ENCODE data around the gene RAPGEF4.

Gene RAPGEF4

DNA sequence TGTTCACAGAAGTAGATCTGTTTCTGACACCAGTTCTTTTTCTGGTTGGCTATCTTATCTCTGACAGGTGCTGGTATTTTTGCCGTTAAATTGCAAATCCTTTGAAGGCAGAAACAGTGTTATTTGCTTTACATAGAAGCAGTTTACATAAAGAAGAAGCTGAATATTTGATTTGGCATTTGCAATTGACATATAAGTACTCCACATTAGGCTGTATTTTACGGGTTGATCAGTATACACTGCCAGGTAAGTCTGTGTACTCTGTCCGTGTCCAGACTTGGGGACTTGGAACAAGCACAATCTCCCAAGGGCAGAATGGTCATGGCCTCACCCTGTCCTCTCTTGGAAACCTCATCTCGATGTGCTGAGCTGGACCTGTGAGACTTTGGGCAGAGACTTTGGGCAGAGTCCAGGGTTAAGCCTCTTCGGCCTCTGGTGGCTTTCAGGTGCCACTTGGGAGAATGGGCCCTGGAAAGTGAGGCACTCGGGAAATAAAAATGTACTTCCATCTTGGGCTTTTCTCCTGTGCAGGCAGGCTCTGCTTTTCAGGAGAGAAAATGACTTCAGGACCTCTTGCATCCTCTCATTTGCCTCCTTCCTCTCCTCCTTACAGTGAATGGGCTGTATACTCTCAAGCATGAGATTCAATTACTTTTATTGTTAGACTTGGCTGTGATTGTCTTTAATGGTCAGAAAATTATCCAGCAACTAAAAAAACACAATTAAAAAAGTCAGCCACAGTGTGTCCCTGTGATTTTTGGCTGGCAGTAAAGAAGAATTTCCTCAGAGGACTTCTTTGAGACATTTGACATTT is 108.5 kb downstream of the RAPGEF4 start:
- in situ Hi-C loops (cut with HindIII; ENCODE audit: low pct_ligation_motif_present, low pct_unique_long_range_greater_than_20kb, low sequenced_read_pairs) = no loop called here
- DNase-seq = no peak

DNA sequence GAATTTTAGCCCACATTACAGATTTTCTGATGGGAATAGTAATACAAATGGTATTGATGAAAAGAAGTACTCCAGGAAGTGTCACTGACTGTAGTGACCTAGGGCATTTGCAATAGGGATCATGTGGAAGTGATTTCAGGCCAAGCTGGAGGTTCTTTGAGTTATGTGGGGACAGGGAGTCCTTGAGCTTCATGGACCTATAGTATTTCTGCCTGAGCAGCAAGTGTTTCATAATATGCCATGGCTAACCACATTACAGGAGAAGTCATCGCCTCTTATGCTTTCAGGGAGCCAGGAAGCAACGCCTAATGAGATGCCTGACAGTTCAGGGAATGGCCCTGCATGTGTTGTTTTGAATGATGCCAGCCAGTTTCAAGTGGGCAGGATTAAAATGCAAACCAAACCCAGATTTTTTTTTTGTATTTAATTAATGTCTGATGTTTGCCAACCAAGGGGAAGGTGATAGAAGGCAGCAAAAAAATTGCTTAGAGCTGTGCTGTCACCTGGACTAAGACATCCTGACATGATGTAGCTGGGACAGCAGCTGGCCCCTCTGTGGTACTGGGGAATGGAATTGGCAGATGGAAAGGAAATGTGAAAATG is 109.5 kb downstream of the RAPGEF4 start:
- in situ Hi-C loops (cut with HindIII; ENCODE audit: low pct_ligation_motif_present, low pct_unique_long_range_greater_than_20kb, low sequenced_read_pairs) = no loop called here
- no peak for DNase-seq

DNA sequence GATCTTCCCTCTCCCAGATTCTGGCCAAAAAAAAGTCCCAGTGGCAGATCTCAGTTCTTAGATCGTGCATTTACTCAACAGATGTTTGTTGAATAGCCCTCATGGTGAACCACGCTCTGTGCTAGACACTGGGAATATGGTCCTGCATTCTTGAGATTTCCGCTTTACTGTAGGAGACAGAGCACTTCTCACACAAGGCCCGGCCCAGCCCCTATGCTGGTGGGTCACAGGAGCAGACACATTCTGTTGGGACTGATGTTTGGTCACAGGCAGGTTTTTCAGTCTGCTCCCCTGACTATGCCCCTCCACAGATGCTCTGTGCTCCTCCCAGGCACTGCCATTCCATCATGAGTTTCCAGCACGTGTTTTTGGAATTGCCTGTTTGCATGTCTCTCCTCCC is 110.9 kb downstream of the RAPGEF4 start:
- in situ Hi-C loops (cut with HindIII; ENCODE audit: low pct_ligation_motif_present, low pct_unique_long_range_greater_than_20kb, low sequenced_read_pairs) = no loop called here
- no peak for DNase-seq

DNA sequence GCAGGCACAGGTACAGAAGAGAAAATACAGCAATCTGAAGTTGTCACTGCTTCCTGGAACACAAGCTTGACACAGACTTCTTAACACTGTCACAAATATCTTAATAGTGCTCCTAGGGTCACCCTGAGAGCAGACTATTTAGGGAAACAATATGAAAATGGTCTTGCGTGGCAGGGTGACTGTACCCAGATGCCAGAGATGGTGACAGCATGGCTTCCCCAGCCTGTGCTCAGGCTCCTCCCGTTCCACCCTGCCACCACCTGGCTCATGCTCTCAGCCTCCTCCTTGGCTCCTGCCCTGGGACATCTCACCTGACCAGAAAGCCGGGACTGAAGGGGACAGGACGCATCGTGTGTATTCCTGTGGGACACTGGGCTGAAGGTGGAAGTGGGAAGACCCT is 111.5 kb downstream of the RAPGEF4 start:
- in situ Hi-C loops (cut with HindIII; ENCODE audit: low pct_ligation_motif_present, low pct_unique_long_range_greater_than_20kb, low sequenced_read_pairs) = no loop called here
- DNase-seq = no peak

DNA sequence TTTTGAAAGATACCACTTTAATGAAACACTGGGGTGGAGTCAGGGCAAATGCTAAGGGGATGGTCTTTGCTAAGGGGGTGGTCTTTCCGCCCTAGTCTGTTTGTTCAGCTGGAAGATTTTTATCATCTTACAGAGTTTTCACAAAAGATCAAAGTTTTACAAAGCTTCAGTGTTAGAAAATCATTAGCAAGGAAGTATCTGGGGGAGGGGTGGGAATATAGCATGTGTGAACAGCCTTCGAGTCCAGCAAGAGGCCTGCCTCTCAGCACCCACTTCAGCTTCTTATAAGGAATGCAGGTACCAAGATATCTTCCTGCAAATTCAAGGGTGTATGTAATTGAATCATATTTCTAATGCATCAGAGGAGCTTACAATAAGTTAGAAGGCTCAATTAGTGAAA is 112.9 kb downstream of the RAPGEF4 start:
- in situ Hi-C loops (cut with HindIII; ENCODE audit: low pct_ligation_motif_present, low pct_unique_long_range_greater_than_20kb, low sequenced_read_pairs) = no loop called here
- DNase-seq = no peak

DNA sequence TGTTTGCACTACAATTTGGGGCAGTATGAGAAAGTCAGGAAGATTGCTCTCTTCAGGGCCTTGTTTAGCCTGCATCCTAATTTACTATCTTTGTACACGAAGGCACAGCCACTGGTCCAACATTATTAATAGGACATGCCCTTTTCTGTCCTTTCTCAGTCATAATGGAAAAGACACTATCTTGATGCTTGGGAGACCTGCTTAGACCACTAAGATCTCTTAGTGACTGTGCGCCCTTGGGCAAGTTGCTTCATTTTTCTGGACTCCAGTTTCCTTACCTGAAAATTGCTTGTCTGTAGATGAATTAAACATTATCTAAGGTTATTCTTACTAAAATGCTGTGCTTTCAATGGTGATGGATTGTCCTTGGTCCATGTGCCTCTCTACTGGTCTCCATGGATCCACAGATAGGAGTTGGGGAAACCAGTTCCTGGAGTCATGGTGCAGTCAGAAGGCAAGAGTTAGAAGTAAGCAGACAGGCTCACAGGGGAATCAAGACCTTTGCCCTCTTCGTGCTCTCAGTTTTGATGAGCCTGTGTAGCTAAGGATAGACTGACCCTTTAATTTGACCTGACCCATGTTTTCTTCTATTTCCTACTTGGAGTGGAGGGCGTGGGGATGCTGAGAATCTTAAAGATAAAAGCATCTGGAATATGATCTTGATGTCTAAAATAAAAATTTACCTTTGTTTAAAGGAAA is 114.0 kb downstream of the RAPGEF4 start:
- in situ Hi-C loops (cut with HindIII; ENCODE audit: low pct_ligation_motif_present, low pct_unique_long_range_greater_than_20kb, low sequenced_read_pairs) = no loop called here
- no peak for DNase-seq

DNA sequence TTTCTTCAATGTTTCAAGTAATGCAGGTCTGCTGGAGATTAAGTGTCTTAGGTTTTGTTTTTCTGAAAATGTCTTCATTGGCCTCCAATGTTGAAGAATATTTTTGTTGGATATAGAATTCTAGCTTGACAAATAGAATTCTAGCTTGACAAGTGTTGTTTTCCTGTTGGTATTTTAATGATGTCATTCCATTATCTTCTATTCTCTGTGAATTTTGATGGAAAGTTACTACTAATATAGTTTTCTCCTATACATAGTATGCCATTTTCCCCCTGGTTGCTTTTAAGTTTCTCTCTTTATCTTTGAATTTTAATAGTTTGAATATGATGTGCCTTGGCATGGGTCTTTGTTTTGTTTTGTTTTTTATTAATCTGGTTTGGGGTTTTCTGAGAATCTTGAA is 119.9 kb downstream of the RAPGEF4 start:
- no peak for DNase-seq
- in situ Hi-C loops (cut with HindIII; ENCODE audit: low pct_ligation_motif_present, low pct_unique_long_range_greater_than_20kb, low sequenced_read_pairs) = no loop called here

DNA sequence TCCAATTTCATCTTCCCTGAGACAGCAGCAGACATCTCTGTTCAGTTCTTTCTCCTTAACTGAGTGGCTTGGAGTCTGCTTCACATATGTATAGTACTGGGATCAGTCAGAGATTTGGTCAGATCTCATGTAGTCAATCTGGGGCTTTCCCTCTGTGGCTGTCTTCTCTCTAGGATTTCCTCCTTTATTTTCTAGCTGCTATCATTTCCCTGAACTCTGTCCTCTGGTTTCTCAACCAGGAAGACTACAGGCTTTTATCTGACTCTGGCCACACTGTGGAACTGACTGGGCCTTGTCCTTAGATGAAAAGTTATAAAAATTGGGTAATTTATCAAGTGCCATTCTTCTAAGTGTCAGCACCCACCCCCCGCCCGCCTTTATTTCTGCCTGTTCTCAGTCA is 121.0 kb downstream of the RAPGEF4 start:
- in situ Hi-C loops (cut with HindIII; ENCODE audit: low pct_ligation_motif_present, low pct_unique_long_range_greater_than_20kb, low sequenced_read_pairs) = no loop called here

DNA sequence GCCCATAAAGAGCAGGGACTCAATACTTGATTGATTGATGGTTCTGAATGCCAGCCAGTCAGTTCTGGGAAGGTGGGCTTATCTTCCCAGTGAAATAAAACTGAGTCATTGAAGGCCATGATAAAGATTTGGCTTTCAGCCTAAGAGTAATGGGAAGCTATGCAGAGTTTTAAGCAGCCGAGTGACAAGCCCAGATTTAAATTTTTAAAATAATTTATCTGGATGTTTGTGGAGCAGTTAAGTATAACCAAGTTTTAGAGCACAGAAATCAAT is 122.8 kb downstream of the RAPGEF4 start:
- in situ Hi-C loops (cut with HindIII; ENCODE audit: low pct_ligation_motif_present, low pct_unique_long_range_greater_than_20kb, low sequenced_read_pairs) = no loop called here

More for the DNA sequence above, 121.0 kb downstream of the RAPGEF4 start:
- no peak for DNase-seq

DNA sequence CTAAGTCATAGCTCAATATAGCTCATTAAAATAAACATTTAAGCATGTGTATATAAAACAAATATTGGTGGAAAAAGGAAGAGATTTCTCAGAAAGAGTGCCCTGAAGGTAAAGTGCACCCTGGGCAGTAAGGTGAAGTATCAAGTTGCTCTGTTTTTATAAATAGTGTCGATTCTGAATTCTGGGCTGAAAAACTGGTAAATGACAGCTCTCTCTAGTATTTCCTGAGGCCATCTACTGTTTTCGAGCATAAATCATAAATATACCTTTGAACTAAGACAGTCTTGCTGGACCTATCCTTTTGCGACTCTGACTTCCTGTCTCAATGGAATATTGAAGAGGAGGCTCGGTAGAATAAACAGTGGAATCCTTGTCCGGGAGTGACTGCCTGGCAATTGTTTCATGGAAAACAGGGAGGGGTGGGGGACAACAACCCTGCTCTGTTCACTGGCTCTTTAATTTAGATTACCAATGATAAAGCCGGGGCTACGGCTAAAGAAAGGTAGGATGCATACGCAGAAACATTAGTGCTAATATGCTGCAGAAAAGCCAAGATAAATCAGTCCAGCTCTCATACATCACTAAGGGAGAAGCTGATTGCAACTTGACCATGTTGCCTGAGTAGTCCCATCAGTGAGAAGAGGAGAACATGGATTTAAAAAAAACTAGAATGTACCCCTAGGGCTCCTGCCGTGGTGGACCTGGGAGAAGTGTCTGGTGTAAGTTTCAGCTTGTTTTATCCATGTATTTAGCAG is 124.1 kb downstream of the RAPGEF4 start:
- in situ Hi-C loops (cut with HindIII; ENCODE audit: low pct_ligation_motif_present, low pct_unique_long_range_greater_than_20kb, low sequenced_read_pairs) = no loop called here
- no peak for DNase-seq

More for the DNA sequence above, 122.8 kb downstream of the RAPGEF4 start:
- DNase-seq = no peak

DNA sequence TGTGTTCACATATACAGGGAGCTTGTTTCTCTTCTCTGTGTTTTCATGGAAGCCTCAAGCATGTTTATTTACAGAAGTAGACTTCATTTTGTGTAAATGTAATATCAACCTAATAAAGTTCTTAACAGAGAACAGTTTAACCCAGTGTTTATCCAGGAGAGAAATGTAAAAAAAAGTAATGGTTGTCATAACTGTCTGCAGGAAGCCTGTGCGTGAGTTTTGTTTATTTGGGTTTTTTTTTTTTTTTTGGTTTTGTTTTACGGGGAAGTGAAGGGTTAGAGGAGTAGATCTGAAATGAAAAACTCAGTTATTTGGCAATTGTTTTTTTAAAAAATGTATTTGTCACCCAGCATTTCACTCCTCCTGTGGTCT is 124.7 kb downstream of the RAPGEF4 start:
- no peak for DNase-seq
- in situ Hi-C loops (cut with HindIII; ENCODE audit: low pct_ligation_motif_present, low pct_unique_long_range_greater_than_20kb, low sequenced_read_pairs) = no loop called here

DNA sequence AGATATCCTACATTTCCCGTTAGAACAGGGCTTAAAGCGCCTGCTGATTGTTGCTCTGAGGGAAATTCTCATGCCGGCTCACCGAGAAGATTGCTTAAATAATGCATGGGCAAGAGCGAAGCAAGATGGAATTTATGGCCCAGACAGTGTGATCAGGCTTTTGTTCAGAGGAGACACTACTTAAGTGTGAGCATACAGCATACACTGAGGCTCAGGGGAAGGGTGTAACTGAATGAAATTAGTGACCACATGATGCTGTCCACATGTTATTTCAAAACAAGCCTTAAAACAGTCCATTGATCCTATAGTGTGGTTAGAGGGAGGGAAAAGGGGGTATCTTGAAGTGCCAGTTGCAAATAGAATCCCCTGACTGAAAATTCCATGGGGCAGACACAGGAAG is 125.5 kb downstream of the RAPGEF4 start:
- in situ Hi-C loops (cut with HindIII; ENCODE audit: low pct_ligation_motif_present, low pct_unique_long_range_greater_than_20kb, low sequenced_read_pairs) = no loop called here
- DNase-seq = no peak

DNA sequence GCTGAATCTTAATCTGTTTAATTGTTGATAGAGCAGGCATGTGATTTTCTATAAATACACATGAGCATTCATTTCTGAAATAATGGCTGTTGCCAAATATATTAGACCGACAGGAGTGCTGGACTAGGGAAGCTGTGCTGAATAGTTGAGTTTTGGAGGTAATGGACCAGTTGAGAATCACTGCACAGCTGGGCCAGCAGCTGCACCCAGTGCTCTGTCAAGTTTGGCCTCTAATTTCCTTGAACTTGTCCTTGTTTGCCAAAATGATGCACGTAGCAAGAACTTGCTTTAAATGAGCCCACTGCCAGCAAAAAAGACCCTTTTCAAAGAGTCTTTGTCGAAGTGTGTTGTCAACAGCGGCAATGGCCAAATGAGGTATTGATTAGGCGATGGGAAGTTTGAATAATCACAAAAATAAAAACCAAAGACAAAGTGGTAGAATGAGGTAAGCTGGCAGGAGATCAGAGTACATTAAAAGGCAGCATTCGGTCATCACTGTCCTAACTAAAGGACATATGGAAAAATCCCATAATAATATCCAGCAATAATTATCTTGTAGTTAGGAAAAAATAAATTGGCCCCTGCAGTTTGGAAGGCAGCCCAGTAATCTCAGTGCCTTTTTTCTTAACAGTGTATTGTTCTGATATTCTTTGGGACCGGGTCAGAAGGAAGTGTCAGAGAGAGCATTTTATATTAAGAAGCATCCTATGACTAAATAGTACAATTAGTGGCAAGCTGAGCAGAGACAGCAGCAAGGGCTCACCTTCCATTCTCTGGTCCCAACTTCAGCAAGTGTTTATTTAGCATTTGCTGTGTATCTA is 126.2 kb downstream of the RAPGEF4 start:
- no peak for DNase-seq
- in situ Hi-C loops (cut with HindIII; ENCODE audit: low pct_ligation_motif_present, low pct_unique_long_range_greater_than_20kb, low sequenced_read_pairs) = no loop called here

DNA sequence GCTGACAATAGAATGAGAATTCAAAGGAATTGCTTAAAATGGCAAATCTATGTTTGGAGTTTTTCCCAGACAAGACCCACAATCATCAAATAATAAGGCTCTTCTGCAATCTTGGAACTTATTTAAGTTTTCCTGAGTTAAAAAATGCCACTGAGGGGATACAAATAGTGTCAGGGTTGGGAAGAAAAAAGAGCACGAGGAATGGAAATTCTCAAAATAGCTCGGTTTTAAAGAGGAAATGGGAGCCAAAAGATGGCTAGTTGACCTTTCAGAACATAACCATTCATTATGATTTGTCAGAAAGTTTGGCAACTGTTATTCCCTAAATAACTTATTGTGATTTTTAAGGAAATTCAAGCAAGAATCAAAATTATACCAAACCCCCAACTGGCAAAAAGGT is 127.7 kb downstream of the RAPGEF4 start:
- in situ Hi-C loops (cut with HindIII; ENCODE audit: low pct_ligation_motif_present, low pct_unique_long_range_greater_than_20kb, low sequenced_read_pairs) = no loop called here

DNA sequence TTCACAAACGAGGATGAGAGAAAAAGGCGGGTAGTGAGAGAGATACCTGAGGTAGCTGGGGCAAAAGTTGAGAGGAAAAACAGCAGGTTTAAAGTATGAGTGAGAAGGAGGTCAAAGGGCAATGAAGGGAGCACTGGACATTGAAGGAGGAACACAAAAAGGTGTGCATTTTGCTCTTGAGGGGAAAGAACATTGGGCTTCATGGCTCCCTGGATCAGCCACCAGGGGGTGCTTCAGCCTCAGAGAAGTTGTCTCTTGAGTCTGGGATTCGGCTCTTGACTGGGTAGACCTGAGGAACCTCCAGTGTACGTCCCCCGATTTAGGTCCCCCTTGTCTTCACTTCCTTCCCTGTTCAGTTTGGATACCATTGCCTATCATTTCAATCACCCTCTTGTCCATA is 128.5 kb downstream of the RAPGEF4 start:
- peak; percentile 56 for DNase-seq
- in situ Hi-C loops (cut with HindIII; ENCODE audit: low pct_ligation_motif_present, low pct_unique_long_range_greater_than_20kb, low sequenced_read_pairs) = no loop called here

More for the DNA sequence above, 127.7 kb downstream of the RAPGEF4 start:
- DNase-seq = no peak

DNA sequence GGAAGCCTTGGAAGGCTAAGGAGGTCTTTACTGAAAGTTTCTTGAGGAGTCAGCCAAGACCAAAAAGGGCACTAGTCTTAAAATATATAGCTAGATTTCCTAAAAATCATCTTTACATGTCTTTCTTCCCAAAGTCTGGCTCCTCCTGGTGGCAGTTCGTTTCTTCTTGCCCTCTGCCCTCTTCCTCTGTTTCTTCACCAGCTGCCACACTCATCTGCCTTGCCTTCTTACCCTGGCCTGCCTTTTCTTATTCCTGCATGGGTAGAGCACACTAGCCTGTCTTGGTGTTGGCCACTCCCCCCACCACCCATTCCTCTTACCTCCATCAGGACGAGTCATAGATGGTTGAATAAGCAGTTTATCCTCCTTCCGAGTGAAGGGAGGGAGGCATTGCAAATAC is 129.8 kb downstream of the RAPGEF4 start:
- DNase-seq = peak; percentile 6
- in situ Hi-C loops (cut with HindIII; ENCODE audit: low pct_ligation_motif_present, low pct_unique_long_range_greater_than_20kb, low sequenced_read_pairs) = no loop called here

DNA sequence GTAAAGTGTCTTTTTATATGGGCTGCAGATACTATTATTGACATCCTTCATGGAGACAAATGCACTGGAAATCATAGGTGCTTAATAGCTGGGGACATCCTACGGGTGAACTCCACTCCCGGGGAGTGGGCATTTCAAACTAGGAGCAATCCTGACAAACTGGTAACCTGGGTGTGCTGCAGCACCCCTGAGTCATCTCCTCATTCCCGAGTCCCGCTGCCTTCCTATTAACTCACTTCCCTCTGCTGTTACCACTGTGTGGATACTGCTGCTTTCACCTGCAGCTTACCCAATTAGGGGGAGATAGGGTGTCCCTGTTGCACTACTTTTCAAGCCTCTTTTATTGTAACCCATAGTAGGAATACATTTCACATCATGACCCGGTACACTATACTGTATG is 134.2 kb downstream of the RAPGEF4 start:
- in situ Hi-C loops (cut with HindIII; ENCODE audit: low pct_ligation_motif_present, low pct_unique_long_range_greater_than_20kb, low sequenced_read_pairs) = no loop called here
- DNase-seq = no peak

DNA sequence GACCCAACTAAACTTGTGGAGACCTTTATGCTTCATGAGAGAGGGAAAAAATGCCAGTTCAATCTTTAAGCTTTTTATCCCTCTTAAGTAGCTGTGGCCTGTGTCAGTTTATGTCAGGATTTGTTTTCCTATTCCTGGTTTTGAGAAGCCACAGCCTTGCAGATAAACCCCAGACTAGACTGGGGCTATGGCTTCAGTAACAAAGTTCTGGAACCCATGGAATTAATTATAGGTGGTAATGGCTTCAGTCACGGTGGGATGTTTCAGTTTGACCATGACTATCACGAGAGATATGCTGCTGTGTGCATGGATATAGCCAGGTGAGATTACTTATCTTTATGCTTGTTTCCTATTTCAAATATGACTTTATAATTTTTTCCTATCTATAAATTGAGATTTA is 134.8 kb downstream of the RAPGEF4 start:
- no peak for DNase-seq
- in situ Hi-C loops (cut with HindIII; ENCODE audit: low pct_ligation_motif_present, low pct_unique_long_range_greater_than_20kb, low sequenced_read_pairs) = no loop called here

DNA sequence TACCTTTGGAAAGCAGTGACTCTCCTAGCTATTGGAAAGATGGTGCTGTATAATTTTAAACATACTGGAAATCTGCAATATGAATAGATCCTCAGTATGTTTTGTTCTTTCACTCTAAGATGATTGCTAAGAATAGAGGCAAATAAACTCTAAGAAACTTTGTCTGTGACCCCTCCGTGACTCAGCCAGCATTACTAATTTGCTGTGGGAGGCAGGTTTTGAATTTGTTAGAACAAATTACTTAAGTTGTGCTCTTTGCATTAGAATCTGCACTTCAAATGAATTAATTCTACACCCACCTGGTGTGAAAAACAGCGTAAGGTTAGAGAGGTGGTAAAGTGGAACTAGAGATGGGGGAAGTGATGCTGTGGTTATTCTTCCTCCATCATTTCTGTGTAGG is 142.2 kb downstream of the RAPGEF4 start:
- in situ Hi-C loops (cut with HindIII; ENCODE audit: low pct_ligation_motif_present, low pct_unique_long_range_greater_than_20kb, low sequenced_read_pairs) = no loop called here
- DNase-seq = no peak

Data from ACHN (cell line).